Uterus (tissue), 4 donors: ENCODE measurements around the gene CARD10. TPM values are rescaled to one million over a fixed set of nuclear protein-coding genes. Genes with fewer than 3 reads are reported as not detected.

Experiments
- DNase-seq, 2 donors: peaks; one replicate each; pipeline ENCODE4 v3.0.0-alpha.2; 2019 to 2020
- H3K27ac ChIP-seq, 2 donors: fragments of 200-600 bp; sonication (generic); 1 replicate in 1 of 2; 2 replicates in 1 of 2; pipeline ENCODE4 v1.5.1; 2016 to 2018
- H3K27me3 ChIP-seq, 2 donors: fragments of 200-600 bp; sonication (generic); one replicate each; pipeline ENCODE4 v1.5.1; 2018 to 2019; ENCODE audit warnings: control low read depth in 1 of 2
- H3K36me3 ChIP-seq, 2 donors: fragments of 200-600 bp; sonication (generic); one replicate each; pipeline ENCODE4 v1.5.1; 2019; ENCODE audit warnings: control low read depth in 1 of 2
- H3K4me1 ChIP-seq, 2 donors: fragments of 200-600 bp; sonication (generic); one replicate each; pipeline ENCODE4 v1.5.1; 2018 to 2019; ENCODE audit warnings: control low read depth in 1 of 2
- H3K4me3 ChIP-seq, 2 donors: fragments of 200-600 bp; sonication (generic); 1 replicate in 1 of 2; 2 replicates in 1 of 2; pipeline ENCODE4 v1.5.1; 2018 to 2019; ENCODE audit warnings: mild to moderate bottlenecking in 1 of 2
- H3K9me3 ChIP-seq, 2 donors: fragments of 200-600 bp; sonication (generic); one replicate each; pipeline ENCODE4 v1.5.1; 2019; ENCODE audit warnings: control low read depth in 1 of 2
- POLR2A ChIP-seq, 2 donors: fragments of 450-650 bp; IDR thresholded peaks; one replicate each; pipeline ENCODE4 v1.6.1; 2016; ENCODE audit warnings: antibody characterized with exemption in 2 of 2, mild to moderate bottlenecking in 1 of 2, moderate library complexity in 1 of 2
- intact Hi-C: fragments of 100-400 bp; cut with DNase I; formaldehyde crosslinking; loops from one replicate; pipeline ENCODE4 v1.15.1; 2023; ENCODE audit warnings: low total_unique reads
- total RNA-seq, 4 donors: library from RNA; depleted of rRNA in 3 of 4; stranded (reverse); fragments of >200 nt in 3 of 4; gene quantifications; one replicate each; pipeline versions ENCODE4 v1.1.0 to v1.2.4, GENCODE V29; 2014 to 2023
- TF ChIP-seq, protein P1 (sequence below), 4 experiments: fragments of 200-600 bp in 2 of 4; fragments of 450-650 bp in 2 of 4; sonication (generic) in 2 of 4; IDR thresholded peaks; one replicate each; pipeline ENCODE4 v1.5.1; 2016 to 2019; ENCODE audit warnings: antibody characterized with exemption in 4 of 4, mild to moderate bottlenecking in 2 of 4, moderate library complexity in 1 of 4
- donor health status: DM: yes; HTN: yes; CAD: no.

CARD10 gene
- total RNA-seq, 4 donors from 2014 or later = 4.6 to 23.4 (median 10.2) TPM

DNA sequence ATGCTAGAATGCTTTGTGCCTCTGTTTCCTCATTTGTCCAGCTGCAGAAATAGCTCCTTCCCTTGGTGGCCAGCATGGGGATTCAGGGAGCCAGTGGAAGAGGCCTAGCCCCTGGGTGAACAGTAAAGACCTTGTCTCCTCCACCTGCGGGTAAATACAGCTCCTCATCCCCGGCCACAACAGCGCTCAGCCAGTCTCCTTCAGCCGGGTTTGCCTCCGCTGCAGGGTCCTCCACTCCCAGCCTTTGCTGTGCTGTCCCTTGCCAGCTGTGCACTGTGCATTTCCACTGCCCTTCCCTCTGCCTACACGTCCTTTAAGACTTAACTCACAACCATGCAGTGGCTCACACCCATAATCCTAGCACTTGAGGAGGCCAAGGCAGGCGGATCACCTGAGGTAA lies 39.6 kb upstream of the CARD10 start:
- H3K27ac ChIP-seq = peak overlapping the region; percentile 99 to 100
- H3K36me3 ChIP-seq = no peaks in the 10 kb centered on the region
- no peak for DNase-seq
- no peaks in the 10 kb centered on the region for H3K9me3 ChIP-seq
- no peaks in the 10 kb centered on the region for H3K27me3 ChIP-seq
- peaks cover 17 to 22% of the 10 kb centered on the region in 2 donors for H3K4me1 ChIP-seq
- H3K4me3 ChIP-seq = no peak overlapping the region
- intact Hi-C loops = no loop called here
- TF ChIP-seq POLR2A (IDR thresholded peaks at IDR 0.05) = no peak
- TF ChIP-seq, protein P1, sequence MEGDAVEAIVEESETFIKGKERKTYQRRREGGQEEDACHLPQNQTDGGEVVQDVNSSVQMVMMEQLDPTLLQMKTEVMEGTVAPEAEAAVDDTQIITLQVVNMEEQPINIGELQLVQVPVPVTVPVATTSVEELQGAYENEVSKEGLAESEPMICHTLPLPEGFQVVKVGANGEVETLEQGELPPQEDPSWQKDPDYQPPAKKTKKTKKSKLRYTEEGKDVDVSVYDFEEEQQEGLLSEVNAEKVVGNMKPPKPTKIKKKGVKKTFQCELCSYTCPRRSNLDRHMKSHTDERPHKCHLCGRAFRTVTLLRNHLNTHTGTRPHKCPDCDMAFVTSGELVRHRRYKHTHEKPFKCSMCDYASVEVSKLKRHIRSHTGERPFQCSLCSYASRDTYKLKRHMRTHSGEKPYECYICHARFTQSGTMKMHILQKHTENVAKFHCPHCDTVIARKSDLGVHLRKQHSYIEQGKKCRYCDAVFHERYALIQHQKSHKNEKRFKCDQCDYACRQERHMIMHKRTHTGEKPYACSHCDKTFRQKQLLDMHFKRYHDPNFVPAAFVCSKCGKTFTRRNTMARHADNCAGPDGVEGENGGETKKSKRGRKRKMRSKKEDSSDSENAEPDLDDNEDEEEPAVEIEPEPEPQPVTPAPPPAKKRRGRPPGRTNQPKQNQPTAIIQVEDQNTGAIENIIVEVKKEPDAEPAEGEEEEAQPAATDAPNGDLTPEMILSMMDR (IDR thresholded peaks at IDR 0.05) = no peak

- Histone ChIP-seq H3K4me3 (no peak overlapping the region), H3K36me3 (no peaks in the 10 kb centered on the region), H3K9me3 (no peaks in the 10 kb centered on the region), H3K27ac (peak overlapping the region; percentile 12 to 51), H3K4me1 (peaks cover 7 to 10% of the 10 kb centered on the region in 2 donors), H3K27me3 (no peaks in the 10 kb centered on the region)
- DNase-seq = no peak
- no peak for TF ChIP-seq POLR2A (IDR thresholded peaks at IDR 0.05)
- TF ChIP-seq, protein P1 (IDR thresholded peaks at IDR 0.05) = no peak
- intact Hi-C loops = no loop called here
Measured at GRCh38 chr22:37557321-37558001, 38.2 kb upstream of the CARD10 start.

DNA sequence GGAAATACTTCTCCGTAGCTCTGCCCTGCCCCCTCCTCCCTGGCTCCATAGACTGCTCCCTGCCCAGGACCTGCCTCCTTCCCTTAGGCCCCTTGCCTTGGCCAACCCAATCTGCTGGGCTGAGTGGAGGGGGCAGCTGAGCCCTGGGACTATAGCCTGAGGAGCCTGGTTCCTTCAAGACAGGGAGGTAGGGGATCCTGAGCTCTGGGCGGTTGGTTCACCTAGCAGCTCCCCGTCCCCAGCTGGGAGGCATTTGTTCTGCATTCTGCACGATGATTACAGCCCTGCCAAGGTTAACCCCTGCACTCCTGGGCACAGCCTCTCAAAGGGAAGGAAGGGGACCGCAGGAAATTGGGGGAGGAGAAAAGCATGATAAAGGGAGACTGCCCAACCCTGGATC lies 37.5 kb upstream of the CARD10 start:
- intact Hi-C loops = no loop called here
- Histone ChIP-seq H3K4me1 (peaks cover 8 to 10% of the 10 kb centered on the region in 2 donors), H3K36me3 (no peaks in the 10 kb centered on the region), H3K9me3 (no peaks in the 10 kb centered on the region), H3K27ac (peak overlapping the region in 1 of 2 donors; percentile 51), H3K4me3 (no peak overlapping the region), H3K27me3 (no peaks in the 10 kb centered on the region)
- DNase-seq = no peak
- TF ChIP-seq, protein P1 (IDR thresholded peaks at IDR 0.05) = no peak
- no peak for TF ChIP-seq POLR2A (IDR thresholded peaks at IDR 0.05)

- intact Hi-C loops = no loop called here
- Histone ChIP-seq H3K4me3 (no peak overlapping the region), H3K36me3 (no peaks in the 10 kb centered on the region), H3K9me3 (no peaks in the 10 kb centered on the region), H3K27me3 (no peaks in the 10 kb centered on the region), H3K4me1 (peaks cover 8 to 18% of the 10 kb centered on the region in 2 donors), H3K27ac (no peak overlapping the region)
- DNase-seq = no peak
- TF ChIP-seq POLR2A (IDR thresholded peaks at IDR 0.05) = no peak
- TF ChIP-seq, protein P1 (IDR thresholded peaks at IDR 0.05) = no peak
Measured at GRCh38 chr22:37555029-37555428, 35.8 kb upstream of the CARD10 start.

- TF ChIP-seq, protein P1 (IDR thresholded peaks at IDR 0.05) = no peak
- no peak for TF ChIP-seq POLR2A (IDR thresholded peaks at IDR 0.05)
- no peak for DNase-seq
- Histone ChIP-seq H3K36me3 (no peaks in the 10 kb centered on the region), H3K27ac (no peak overlapping the region), H3K27me3 (no peaks in the 10 kb centered on the region), H3K4me3 (no peak overlapping the region), H3K4me1 (peaks cover 8 to 21% of the 10 kb centered on the region in 2 donors), H3K9me3 (no peaks in the 10 kb centered on the region)
- intact Hi-C loops = no loop called here
Measured at GRCh38 chr22:37553725-37554124, 34.5 kb upstream of the CARD10 start.
